ENCODE measurements around the gene SLC41A3.

Gene SLC41A3

GRCh38 chr3:126054870-126055269 is 29.1 kb downstream of the SLC41A3 start:
- no peak overlapping the region for H3K27ac ChIP-seq
- TF ChIP-seq ZFX (IDR thresholded peaks at IDR 0.05) (no peak), CTCF (conservative IDR thresholded peaks at IDR 0.05) (no peak)

GRCh38 chr3:126053949-126054569 is 29.9 kb downstream of the SLC41A3 start:
- H3K27ac ChIP-seq, result no peak overlapping the region
- no peak for TF ChIP-seq ZFX (IDR thresholded peaks at IDR 0.05)
- TF ChIP-seq CTCF (conservative IDR thresholded peaks at IDR 0.05), result no peak

GRCh38 chr3:126053513-126053912 is 30.4 kb downstream of the SLC41A3 start:
- no peak for TF ChIP-seq ZFX (IDR thresholded peaks at IDR 0.05)
- TF ChIP-seq CTCF (conservative IDR thresholded peaks at IDR 0.05), result no peak
- no peak overlapping the region for H3K27ac ChIP-seq

- no peak overlapping the region for H3K27ac ChIP-seq
- no peak for TF ChIP-seq CTCF (conservative IDR thresholded peaks at IDR 0.05)
- TF ChIP-seq ZFX (IDR thresholded peaks at IDR 0.05), result no peak
These were observed 31.5 kb downstream of the SLC41A3 start for GRCh38 chr3:126052196-126053058.

GRCh38 chr3:126051741-126052140 is 32.2 kb downstream of the SLC41A3 start:
- no peak for TF ChIP-seq CTCF (conservative IDR thresholded peaks at IDR 0.05)
- TF ChIP-seq ZFX (IDR thresholded peaks at IDR 0.05), result no peak
- no peak overlapping the region for H3K27ac ChIP-seq

- no peak overlapping the region for H3K27ac ChIP-seq
- TF ChIP-seq ZFX (IDR thresholded peaks at IDR 0.05) (no peak), CTCF (conservative IDR thresholded peaks at IDR 0.05) (no peak)
These were observed 32.7 kb downstream of the SLC41A3 start for GRCh38 chr3:126051234-126051633.

- H3K27ac ChIP-seq, result no peak overlapping the region
- no peak for TF ChIP-seq ZFX (IDR thresholded peaks at IDR 0.05)
These were observed 33.3 kb downstream of the SLC41A3 start for GRCh38 chr3:126050626-126051025.

Data from C4-2B (cell line).